HG03066 (cell line): Measurements from ENCODE around the gene CUL3.
"Not testable (repeated sequence)": the region's sequence is repeated elsewhere in the genome, so short reads cannot be mapped to it uniquely, and the experiment has no call there.

Experiments used
- ATAC-seq: cut with Tn5 transposase; IDR thresholded peaks from one replicate; pipeline ENCODE4 v1.9.1; 2021; ENCODE audit warnings: low read depth; ENCODE audit not compliant: unreplicated experiment

CUL3 gene

DNA sequence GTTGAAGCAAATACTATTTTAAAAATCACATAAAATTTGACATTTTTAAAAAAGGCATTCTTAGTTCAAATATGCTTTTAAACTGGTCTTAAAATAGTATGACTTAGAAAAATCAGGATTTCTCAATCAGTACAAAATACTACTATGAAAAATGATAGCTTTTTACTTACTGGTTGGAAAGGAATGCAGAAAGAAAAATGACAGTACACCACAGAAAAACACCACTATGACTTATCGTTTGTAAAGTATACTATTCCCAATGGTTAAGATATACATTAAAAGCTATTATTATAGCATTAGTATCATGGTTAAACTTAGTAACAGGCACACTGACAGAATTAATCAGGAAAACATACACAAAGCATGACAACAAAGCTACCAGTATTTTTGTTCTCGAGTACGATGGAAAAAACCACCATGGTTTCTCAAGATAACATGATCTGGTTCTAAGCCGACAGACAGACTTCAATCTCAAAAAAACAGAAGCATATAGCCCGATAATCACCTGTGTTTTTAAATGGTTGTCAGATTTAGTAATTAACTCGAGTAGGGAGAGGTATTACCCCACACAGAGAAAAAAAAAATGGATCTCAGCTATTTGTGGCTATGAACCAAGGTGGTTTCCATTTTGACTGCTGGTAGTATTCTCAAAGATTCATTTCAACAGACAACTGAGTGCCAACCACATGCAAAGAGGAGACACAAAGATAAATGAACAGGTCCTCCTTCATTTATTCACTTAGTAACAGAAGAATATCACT is 39.1 kb downstream of the CUL3 start:
- ATAC-seq = no peak

- no peak for ATAC-seq
Observed at GRCh38 chr2:224543939-224544338, 41.2 kb downstream of the CUL3 start.

DNA sequence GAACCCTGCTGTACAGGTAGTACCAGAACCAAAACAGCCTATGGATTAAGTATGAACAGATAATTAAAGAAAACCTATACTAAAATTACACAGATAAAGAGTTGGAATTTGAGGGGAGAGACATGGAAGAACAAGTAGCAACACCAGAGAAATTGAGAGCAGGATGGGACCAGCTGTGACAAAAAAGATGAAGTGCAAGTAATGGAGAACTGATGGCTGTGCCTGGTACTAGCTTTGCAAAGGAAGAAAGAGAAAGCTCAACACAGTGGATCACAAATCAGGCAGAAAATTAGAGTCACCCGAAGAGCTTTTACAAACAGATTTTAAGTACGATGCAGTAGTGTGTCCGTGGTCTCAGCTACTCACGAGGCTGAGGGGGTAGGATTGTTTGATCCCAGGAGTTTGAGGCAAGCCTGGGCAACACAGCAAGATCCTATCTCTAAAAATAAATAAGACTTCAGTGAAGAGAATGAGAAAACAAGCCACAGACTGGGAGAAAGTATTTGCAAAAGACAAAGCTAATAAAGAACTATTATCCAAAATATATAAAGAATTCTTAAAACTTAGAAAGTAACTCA is 46.5 kb downstream of the CUL3 start:
- no peak for ATAC-seq

- no peak for ATAC-seq
Observed at GRCh38 chr2:224532931-224533330, 52.2 kb downstream of the CUL3 start.

GRCh38 chr2:224532441-224532840 is 52.7 kb downstream of the CUL3 start:
- no peak for ATAC-seq

GRCh38 chr2:224528171-224528570 is 57.0 kb downstream of the CUL3 start:
- no peak for ATAC-seq

GRCh38 chr2:224525774-224526173 is 59.4 kb downstream of the CUL3 start:
- ATAC-seq = no peak

GRCh38 chr2:224524657-224525056 is 60.5 kb downstream of the CUL3 start:
- no peak for ATAC-seq

- no peak for ATAC-seq
Observed at GRCh38 chr2:224523626-224524577, 61.3 kb downstream of the CUL3 start.

DNA sequence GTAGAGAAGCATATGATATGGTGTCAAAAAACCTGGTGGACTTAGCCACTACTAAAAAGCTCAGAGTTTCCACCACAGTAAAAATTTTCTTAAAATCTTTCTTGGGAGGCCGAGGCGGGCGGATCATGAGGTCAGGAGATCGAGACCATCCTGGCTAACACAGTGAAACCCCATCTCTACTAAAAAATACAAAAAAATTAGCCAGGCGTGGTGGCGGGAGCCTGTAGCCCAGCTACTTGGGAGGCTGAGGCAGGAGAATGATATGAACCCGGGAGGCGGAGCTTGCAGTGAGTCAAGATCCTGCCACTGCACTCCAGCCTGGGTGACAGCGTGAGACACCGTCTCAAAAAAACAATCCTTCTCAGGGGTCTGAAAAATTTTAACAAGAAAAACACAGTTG is 62.7 kb downstream of the CUL3 start:
- ATAC-seq = not testable (repeated sequence)

DNA sequence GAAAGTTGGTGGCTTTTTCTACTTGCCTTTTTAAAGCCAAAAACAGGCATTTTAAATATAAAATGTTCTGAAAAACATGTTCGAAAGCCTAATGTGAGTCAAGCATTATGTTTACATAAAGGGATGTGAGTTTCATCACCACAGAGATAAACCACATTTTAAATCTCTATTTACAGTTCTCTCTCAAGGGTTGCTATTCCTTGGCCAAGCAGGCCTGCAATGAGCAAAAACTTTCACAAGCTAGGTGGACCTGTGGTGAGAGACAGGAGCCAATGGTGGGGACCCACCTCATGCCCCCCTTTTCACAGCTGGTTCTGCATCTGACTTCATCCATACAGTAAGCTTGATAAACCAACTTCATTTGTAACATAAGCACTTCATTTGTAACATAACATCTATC is 65.1 kb downstream of the CUL3 start:
- peak; percentile 68 for ATAC-seq

- no peak for ATAC-seq
Observed at GRCh38 chr2:224518806-224519580, 66.2 kb downstream of the CUL3 start.

DNA sequence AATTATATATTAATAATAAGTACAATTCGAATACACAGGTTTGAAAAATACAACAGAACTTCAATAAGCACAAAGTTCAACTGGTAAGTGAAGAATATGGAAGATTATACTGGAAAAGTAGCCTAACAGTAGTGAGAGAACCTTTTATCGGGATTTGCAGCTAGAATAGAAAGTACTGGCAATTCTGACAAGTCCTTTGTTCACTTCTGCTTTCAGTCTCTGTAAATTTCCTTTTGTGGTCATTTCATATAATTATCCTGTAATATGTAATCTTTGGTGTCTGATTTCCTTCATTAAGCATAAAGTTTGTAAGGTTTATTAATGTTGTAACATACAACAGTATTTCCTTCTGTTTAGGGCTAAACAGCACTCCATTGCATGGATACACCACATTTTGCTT is 67.2 kb downstream of the CUL3 start:
- ATAC-seq = no peak

DNA sequence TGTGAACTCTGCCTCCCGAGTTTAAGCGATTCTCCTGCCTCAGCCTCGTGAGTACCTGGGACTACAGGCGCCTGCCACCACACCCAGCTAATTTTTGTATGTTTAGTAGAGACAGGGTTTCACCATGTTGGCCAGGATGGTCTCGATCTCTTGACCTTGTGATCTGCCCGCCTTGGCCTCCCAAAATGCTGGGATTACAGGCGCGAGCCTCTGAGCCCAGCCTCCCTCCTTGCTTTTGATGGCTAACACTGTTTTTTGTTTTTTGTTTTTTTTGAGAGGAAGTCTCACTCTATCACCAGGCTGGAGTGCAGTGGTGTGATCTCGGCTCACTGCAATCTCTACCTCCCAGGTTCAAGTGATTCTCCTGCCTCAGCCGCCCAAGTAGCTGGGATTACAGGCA is 68.8 kb downstream of the CUL3 start:
- ATAC-seq = not testable (repeated sequence)

DNA sequence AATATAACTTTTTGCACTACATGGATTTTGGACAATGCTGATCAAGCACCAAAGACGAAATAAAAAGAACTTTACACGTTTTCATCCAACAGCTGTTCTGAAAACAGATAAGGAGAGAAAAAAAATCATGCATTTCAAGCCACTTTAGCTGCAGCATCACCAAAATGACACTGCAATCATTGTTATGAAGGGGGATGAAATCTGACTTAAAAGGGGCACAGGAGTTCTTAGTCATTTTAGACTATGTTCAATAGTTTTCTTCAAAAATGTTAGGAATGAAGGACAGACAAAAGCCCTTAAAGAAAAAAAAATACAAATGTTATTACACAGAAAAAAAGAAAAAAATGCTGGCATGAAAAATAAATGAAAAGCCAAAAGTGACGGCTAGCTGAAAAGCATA is 71.2 kb downstream of the CUL3 start:
- ATAC-seq = no peak

GRCh38 chr2:224507789-224508188 is 77.4 kb downstream of the CUL3 start:
- no peak for ATAC-seq

- no peak for ATAC-seq
Observed at GRCh38 chr2:224506494-224506893, 78.7 kb downstream of the CUL3 start.

GRCh38 chr2:224498991-224499390 is 86.2 kb downstream of the CUL3 start:
- ATAC-seq = no peak

- no peak for ATAC-seq
Observed at GRCh38 chr2:224492531-224492930, 92.6 kb downstream of the CUL3 start.

DNA sequence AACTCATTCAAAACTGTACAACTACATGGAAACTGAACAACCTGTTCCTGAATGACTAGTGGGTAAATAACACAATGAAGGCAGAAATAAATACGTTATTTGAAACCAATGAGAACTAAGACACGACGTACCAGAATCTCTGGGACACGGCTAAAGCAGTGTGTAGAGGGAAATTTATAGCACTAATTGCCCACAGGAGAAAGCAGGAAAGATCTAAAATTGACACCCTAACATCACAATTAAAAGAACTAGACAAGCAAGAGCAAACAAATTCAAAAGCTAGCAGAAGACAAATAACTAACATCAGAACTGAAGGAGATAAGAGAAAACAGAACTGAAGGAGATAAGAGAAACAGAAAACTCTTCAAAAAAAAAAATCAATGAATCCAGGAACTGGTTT is 97.2 kb downstream of the CUL3 start:
- not testable (repeated sequence) for ATAC-seq
